Fibroblast of lung (primary cell): ENCODE measurements around the gene DERL2. TPM values are rescaled to one million over a fixed set of nuclear protein-coding genes. Genes with fewer than 3 reads are reported as not detected.
"Not testable (repeated sequence)": the region's sequence is repeated elsewhere in the genome, so short reads cannot be mapped to it uniquely, and the experiment has no call there.

ENCODE experiments used
- DNase-seq, 2 donors: peaks; one replicate each; pipeline versions ENCODE4 v3.0.0 to v3.0.0-alpha.2; 2010; ENCODE audit warnings: low read depth in 2 of 2
- H2AFZ ChIP-seq: 2 replicates; pipeline ENCODE4 v1.5.1; 2012; ENCODE audit warnings: low read length, control low read depth, inconsistent platforms
- H3K27ac ChIP-seq: 2 replicates; pipeline ENCODE4 v1.5.1; 2011; ENCODE audit warnings: low read length, control low read depth; ENCODE audit not compliant: insufficient read depth
- H3K27me3 ChIP-seq: 2 replicates; pipeline ENCODE4 v1.5.1; 2011; ENCODE audit warnings: mild to moderate bottlenecking, low read length; ENCODE audit not compliant: control insufficient read depth, insufficient read depth
- H3K36me3 ChIP-seq: 2 replicates; pipeline ENCODE4 v1.5.1; 2011; ENCODE audit warnings: low read length; ENCODE audit not compliant: control insufficient read depth, insufficient read depth
- H3K4me1 ChIP-seq: 2 replicates; pipeline ENCODE4 v1.5.1; 2011; ENCODE audit warnings: low read length; ENCODE audit not compliant: control insufficient read depth, insufficient read depth; ENCODE audit errors: extremely low read depth
- H3K4me2 ChIP-seq: 2 replicates; pipeline ENCODE4 v1.5.1; 2011; ENCODE audit warnings: low read length, control low read depth; ENCODE audit not compliant: insufficient read depth; ENCODE audit errors: extremely low read depth
- H3K4me3 ChIP-seq, 4 experiments: fragments of 200-600 bp in 1 of 4; sonication (generic) in 1 of 4; replicated peaks in 1 of 4; 2 replicates each; pipeline ENCODE4 v1.5.1; 2011 to 2016; ENCODE audit warnings: low read length in 4 of 4, low read depth in 3 of 4, mild to moderate bottlenecking in 3 of 4, control low read depth in 2 of 4, inconsistent platforms in 1 of 4, mixed read lengths in 1 of 4; ENCODE audit not compliant: insufficient read depth in 1 of 4; ENCODE audit errors: control extremely low read depth in 1 of 4
- H3K79me2 ChIP-seq: 2 replicates; pipeline ENCODE4 v1.5.1; 2012; ENCODE audit warnings: mild to moderate bottlenecking, low read length, inconsistent platforms; ENCODE audit not compliant: control insufficient read depth, insufficient read depth
- H3K9ac ChIP-seq: 2 replicates; pipeline ENCODE4 v1.5.1; 2011; ENCODE audit warnings: mild to moderate bottlenecking, low read length, control low read depth; ENCODE audit not compliant: insufficient read depth
- H3K9me3 ChIP-seq: 2 replicates; pipeline ENCODE4 v1.5.1; 2012; ENCODE audit warnings: low read depth, low read length; ENCODE audit not compliant: control insufficient read depth, insufficient read depth
- H4K20me1 ChIP-seq: 2 replicates; pipeline ENCODE4 v1.5.1; 2011; ENCODE audit warnings: low read length; ENCODE audit not compliant: control insufficient read depth, insufficient read depth; ENCODE audit errors: extremely low read depth
- CTCF ChIP-seq, 2 donors: IDR thresholded peaks in 1 of 2; conservative IDR thresholded peaks in 1 of 2; 1 replicate in 1 of 2; 2 replicates in 1 of 2; pipeline ENCODE4 v1.5.1; 2011 to 2012; ENCODE audit warnings: low read length in 2 of 2, control low read depth in 1 of 2, inconsistent platforms in 1 of 2, low read depth in 1 of 2, mild to moderate bottlenecking in 1 of 2
- EZH2 ChIP-seq: IDR thresholded peaks from 2 replicates; pipeline ENCODE4 v1.5.1; 2012; ENCODE audit warnings: low read length, control low read depth, mild to moderate bottlenecking; ENCODE audit errors: missing control alignments
- polyA plus RNA-seq, 2 donors: library from polyadenylated mRNA; depleted of rRNA in 1 of 2; stranded (reverse) in 1 of 2; unstranded in 1 of 2; fragments of >200 nt; gene quantifications; 2 replicates each; pipeline ENCODE4 v1.2.1, GENCODE V29; 2011 to 2012; ENCODE audit warnings: missing spikeins in 1 of 2
- total RNA-seq: library from RNA; depleted of rRNA; stranded (reverse); fragments of >200 nt; gene quantifications from 2 replicates; pipeline ENCODE4 v1.2.1, GENCODE V29; 2014

Gene DERL2
- total and polyA plus RNA-seq, 2 donors (not counting 1 experiment from before 2014, with no cell fraction given) = 30.9 to 87.9 TPM

- peak in 1 of 2 donors; percentile 12 for DNase-seq
- Histone ChIP-seq H3K4me2 (no peak overlapping the region), H3K79me2 (peaks cover 37% of the 10 kb centered on the region), H4K20me1 (no peaks in the 10 kb centered on the region), H3K4me1 (peaks cover 7% of the 10 kb centered on the region), H3K9ac (no peak overlapping the region), H3K9me3 (no peaks in the 10 kb centered on the region), H3K27me3 (no peaks in the 10 kb centered on the region), H2AFZ (no peak overlapping the region), H3K36me3 (peaks cover 18% of the 10 kb centered on the region), H3K27ac (no peak overlapping the region), H3K4me3 (no peak overlapping the region)
- TF ChIP-seq EZH2 (no peak), CTCF (conservative IDR thresholded peaks at IDR 0.05 in 1 of 2, IDR thresholded peaks at IDR 0.05 in 1 of 2; ENCODE audit: low read depth in 1 of 2, low read length in 2 of 2) (no peak)
These were observed 51.0 kb downstream of the DERL2 start for GRCh38 chr17:5434984-5435383.

GRCh38 chr17:5431949-5432556 is 53.9 kb downstream of the DERL2 start:
- no peaks in the 10 kb centered on the region for H3K4me1 ChIP-seq
- no peak for TF ChIP-seq CTCF (conservative IDR thresholded peaks at IDR 0.05 in 1 of 2, IDR thresholded peaks at IDR 0.05 in 1 of 2; ENCODE audit: low read depth in 1 of 2, low read length in 2 of 2)
- no peak for TF ChIP-seq EZH2
- H3K9ac ChIP-seq = no peak overlapping the region
- H4K20me1 ChIP-seq = no peaks in the 10 kb centered on the region
- H3K4me2 ChIP-seq = no peak overlapping the region
- no peak overlapping the region for H3K4me3 ChIP-seq
- H2AFZ ChIP-seq = no peak overlapping the region
- H3K27me3 ChIP-seq = no peaks in the 10 kb centered on the region
- H3K27ac ChIP-seq = no peak overlapping the region
- DNase-seq = no peak
- no peaks in the 10 kb centered on the region for H3K9me3 ChIP-seq
- peaks cover 18% of the 10 kb centered on the region for H3K79me2 ChIP-seq
- H3K36me3 ChIP-seq = peaks cover 19% of the 10 kb centered on the region

GRCh38 chr17:5431234-5431633 is 54.7 kb downstream of the DERL2 start:
- not testable (repeated sequence) for DNase-seq, H3K27ac ChIP-seq, H3K4me3 ChIP-seq, H3K9me3 ChIP-seq, H3K79me2 ChIP-seq, H3K4me1 ChIP-seq, H2AFZ ChIP-seq, H3K4me2 ChIP-seq, H3K9ac ChIP-seq, H4K20me1 ChIP-seq, H3K27me3 ChIP-seq
- H3K36me3 ChIP-seq = peaks cover 19% of the 10 kb centered on the region
